Measurements from ENCODE around the gene PIP4K2A. TPM values are rescaled to one million over a fixed set of nuclear protein-coding genes. Genes with fewer than 3 reads are reported as not detected.

The PIP4K2A gene
- total RNA-seq, 2 donors from 2014 or later = 13.2 to 17.4 TPM

- no peaks in the 10 kb centered on the region for H3K9me3 ChIP-seq
- no peak for TF ChIP-seq CTCF (IDR thresholded peaks at IDR 0.05)
- TF ChIP-seq POLR2AphosphoS5 (IDR thresholded peaks at IDR 0.05) = no peak
- TF ChIP-seq POLR2A (IDR thresholded peaks at IDR 0.05) = no peak
- H3K27me3 ChIP-seq (replicated peaks; ENCODE audit: insufficient read depth) = no peaks in the 10 kb centered on the region
- DNase-seq (ENCODE audit: low spot score) = no peak
- intact Hi-C loops (cut with DNase I) = no loop called here
- no peaks in the 10 kb centered on the region for H3K4me1 ChIP-seq (replicated peaks)
- no peaks in the 10 kb centered on the region for H3K36me3 ChIP-seq
- 87% methylated on average over 3 of the region's 3 CpGs for WGBS
- H3K27ac ChIP-seq = no peak overlapping the region
- no peak overlapping the region for H3K4me3 ChIP-seq
Measured at GRCh38 chr10:22733992-22734391, 19.6 kb upstream of the PIP4K2A start.

- H3K4me1 ChIP-seq (replicated peaks) = no peaks in the 10 kb centered on the region
- 71% methylated on average over 3 of the region's 3 CpGs for WGBS
- no peak overlapping the region for H3K4me3 ChIP-seq
- no peak for DNase-seq (ENCODE audit: low spot score)
- H3K9me3 ChIP-seq = no peaks in the 10 kb centered on the region
- H3K27ac ChIP-seq = no peak overlapping the region
- no peaks in the 10 kb centered on the region for H3K27me3 ChIP-seq (replicated peaks; ENCODE audit: insufficient read depth)
- TF ChIP-seq POLR2A (IDR thresholded peaks at IDR 0.05) = no peak
- TF ChIP-seq POLR2AphosphoS5 (IDR thresholded peaks at IDR 0.05) = no peak
- no peak for TF ChIP-seq CTCF (IDR thresholded peaks at IDR 0.05)
- intact Hi-C loops (cut with DNase I) = no loop called here
- no peaks in the 10 kb centered on the region for H3K36me3 ChIP-seq
Measured at GRCh38 chr10:22727663-22728062, 13.3 kb upstream of the PIP4K2A start.

GRCh38 chr10:22727112-22727511 is 12.7 kb upstream of the PIP4K2A start:
- intact Hi-C loops (cut with DNase I) = no loop called here
- no peaks in the 10 kb centered on the region for H3K4me1 ChIP-seq (replicated peaks)
- TF ChIP-seq POLR2AphosphoS5 (IDR thresholded peaks at IDR 0.05) = no peak
- no peak for TF ChIP-seq CTCF (IDR thresholded peaks at IDR 0.05)
- no peak for TF ChIP-seq POLR2A (IDR thresholded peaks at IDR 0.05)
- no peaks in the 10 kb centered on the region for H3K9me3 ChIP-seq
- H3K36me3 ChIP-seq = no peaks in the 10 kb centered on the region
- WGBS = 21% methylated on average over 2 of the region's 2 CpGs
- DNase-seq (ENCODE audit: low spot score) = no peak
- no peaks in the 10 kb centered on the region for H3K27me3 ChIP-seq (replicated peaks; ENCODE audit: insufficient read depth)
- no peak overlapping the region for H3K4me3 ChIP-seq
- H3K27ac ChIP-seq = no peak overlapping the region

- intact Hi-C loops (cut with DNase I) = no loop called here
- no peak for TF ChIP-seq POLR2A (IDR thresholded peaks at IDR 0.05)
- TF ChIP-seq POLR2AphosphoS5 (IDR thresholded peaks at IDR 0.05) = no peak
- TF ChIP-seq CTCF (IDR thresholded peaks at IDR 0.05) = no peak
- 90% methylated on average over 3 of the region's 3 CpGs for WGBS
Measured at GRCh38 chr10:22724773-22725172, 10.4 kb upstream of the PIP4K2A start.

GRCh38 chr10:22723783-22724182 is 9.4 kb upstream of the PIP4K2A start:
- Histone ChIP-seq H3K9me3 (no peaks in the 10 kb centered on the region), H3K4me3 (no peak overlapping the region), H3K27me3 (replicated peaks; ENCODE audit: insufficient read depth) (no peaks in the 10 kb centered on the region), H3K36me3 (no peaks in the 10 kb centered on the region), H3K27ac (no peak overlapping the region), H3K4me1 (replicated peaks) (no peaks in the 10 kb centered on the region)
- 83% methylated on average over 6 of the region's 6 CpGs for WGBS
- TF ChIP-seq CTCF (IDR thresholded peaks at IDR 0.05) = no peak
- TF ChIP-seq POLR2AphosphoS5 (IDR thresholded peaks at IDR 0.05) = no peak
- TF ChIP-seq POLR2A (IDR thresholded peaks at IDR 0.05) = no peak
- DNase-seq (ENCODE audit: low spot score) = no peak
- intact Hi-C loops (cut with DNase I) = no loop called here

More at GRCh38 chr10:22724773-22725172, 10.4 kb upstream of the PIP4K2A start:
- Histone ChIP-seq H3K27ac (no peak overlapping the region), H3K36me3 (no peaks in the 10 kb centered on the region), H3K9me3 (no peaks in the 10 kb centered on the region), H3K4me3 (no peak overlapping the region), H3K4me1 (replicated peaks) (no peaks in the 10 kb centered on the region), H3K27me3 (replicated peaks; ENCODE audit: insufficient read depth) (no peaks in the 10 kb centered on the region)
- DNase-seq (ENCODE audit: low spot score) = no peak

Measured in prostate gland (tissue), 2 donors.